IPS-NIHi11 (cell line): ENCODE results near the gene DPT.

Experiments used
- DNase-seq: peaks from one replicate; pipeline ENCODE4 v3.0.0; 2012; ENCODE audit warnings: mixed read lengths, low spot score

The DPT gene

DNA sequence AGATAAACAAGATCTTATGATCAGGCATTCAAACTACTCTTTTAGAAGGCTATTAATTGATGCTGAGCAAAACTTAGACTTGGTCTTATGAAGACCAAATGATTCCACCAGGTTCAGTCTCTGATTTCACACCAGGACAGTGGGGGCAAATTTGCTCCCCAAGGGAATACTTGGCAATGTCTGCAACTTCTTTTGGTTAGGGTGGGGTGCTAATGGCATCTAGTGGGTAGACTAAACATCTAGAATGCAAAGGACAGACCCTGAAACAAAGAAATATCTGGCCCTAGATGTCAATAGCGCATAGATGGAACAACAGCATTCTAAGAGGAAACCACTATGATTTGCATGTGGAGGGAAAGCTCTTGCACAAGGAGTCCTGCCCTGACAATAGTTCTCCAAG, 30.6 kb downstream of the DPT start:
- no peak for DNase-seq

DNA sequence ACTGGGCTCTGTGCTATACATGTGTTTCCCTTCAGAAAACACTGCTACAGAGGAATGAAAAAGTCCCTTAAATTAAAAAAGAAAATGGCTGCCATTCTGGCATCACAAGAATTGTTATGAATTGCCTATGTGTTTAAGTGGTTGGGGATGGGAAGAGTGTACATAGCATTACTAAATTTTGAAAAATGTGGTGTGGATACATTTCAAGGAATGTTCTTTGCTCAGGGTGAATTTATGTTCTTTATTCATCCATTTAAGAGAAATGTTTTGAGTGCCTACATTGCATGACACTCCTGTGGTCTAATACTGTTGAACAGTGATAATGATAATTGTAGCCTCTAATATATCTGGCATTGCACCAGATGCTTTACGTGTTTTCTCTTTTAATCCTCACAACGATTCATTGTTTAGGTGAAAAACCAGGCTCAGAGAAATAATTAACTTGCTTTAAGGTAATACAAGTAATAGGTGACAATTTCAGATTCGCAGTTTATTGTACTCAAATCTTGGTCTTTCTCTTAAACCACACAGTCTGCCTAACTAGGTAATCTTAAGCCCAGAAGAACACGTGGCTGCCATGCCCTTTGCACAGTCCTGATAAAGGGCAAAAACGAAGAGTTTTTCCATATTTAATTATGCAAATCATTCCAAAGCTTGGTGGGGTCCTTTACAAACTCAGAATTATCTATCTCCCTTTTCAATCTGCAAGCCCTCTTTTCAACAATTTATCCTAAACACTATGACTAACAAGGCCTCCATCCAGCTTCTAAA, 31.5 kb downstream of the DPT start:
- no peak for DNase-seq

DNA sequence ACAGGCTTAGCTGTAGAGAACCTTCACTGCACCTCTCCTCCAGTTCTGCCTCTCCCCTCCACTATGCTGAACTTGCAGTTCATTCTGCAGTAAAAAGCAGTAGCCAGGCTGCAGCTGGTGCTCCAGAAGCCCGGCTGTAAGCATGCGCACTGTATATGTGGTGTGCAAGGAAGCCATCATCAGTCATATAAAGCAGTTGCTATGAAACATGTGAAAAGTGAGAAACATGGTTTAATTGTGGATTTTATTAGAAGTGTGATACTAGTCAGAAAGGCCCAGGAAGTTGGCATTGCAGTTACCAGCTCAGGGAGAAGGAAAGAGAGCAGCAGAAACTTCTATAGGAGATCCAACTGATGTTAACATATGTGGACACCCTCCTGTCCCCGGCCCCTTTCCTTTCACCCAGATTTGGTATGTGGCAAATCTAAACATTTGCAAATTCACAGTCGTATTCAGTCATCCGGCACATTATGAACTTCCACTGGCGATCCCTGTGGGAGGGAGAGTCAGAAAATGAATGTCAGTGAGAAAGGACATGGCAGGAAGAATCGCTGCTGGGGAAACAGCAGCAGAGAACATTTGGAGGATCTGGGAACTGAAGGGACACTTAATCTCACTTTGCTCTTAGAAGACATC, 32.8 kb downstream of the DPT start:
- no peak for DNase-seq

GRCh38 chr1:168693872-168694238, 35.2 kb downstream of the DPT start:
- DNase-seq, result no peak

DNA sequence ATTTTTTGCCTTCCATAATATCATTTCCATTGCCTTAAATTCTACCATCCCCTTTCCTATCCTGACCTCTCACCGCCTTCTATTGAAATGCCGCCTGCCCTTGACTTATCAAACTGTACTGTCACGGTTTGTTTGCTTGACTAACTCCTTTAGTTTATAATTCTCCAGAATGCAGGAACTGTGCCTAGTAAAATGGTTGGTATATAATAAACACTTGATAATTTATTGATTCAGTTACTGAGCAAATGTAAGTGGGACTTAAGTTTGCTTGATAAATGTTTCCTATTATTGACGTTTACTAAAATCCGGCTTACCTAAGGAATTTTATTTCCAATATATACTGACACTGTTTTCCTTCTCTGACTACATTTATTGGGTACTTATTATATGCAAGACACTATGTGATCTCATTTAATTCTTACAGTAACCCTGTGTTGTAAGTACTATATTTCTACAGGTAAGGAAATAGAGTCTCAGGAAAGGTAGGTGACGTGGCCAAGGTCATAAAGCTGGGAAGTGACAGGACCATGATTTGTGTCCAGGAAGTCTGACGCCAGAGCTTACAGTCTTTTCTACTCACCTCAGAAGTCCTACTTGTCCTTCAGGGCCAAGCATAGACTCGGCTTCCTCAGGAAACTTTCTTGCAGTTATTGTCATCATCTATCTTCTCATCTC, 35.7 kb downstream of the DPT start:
- no peak for DNase-seq

DNA sequence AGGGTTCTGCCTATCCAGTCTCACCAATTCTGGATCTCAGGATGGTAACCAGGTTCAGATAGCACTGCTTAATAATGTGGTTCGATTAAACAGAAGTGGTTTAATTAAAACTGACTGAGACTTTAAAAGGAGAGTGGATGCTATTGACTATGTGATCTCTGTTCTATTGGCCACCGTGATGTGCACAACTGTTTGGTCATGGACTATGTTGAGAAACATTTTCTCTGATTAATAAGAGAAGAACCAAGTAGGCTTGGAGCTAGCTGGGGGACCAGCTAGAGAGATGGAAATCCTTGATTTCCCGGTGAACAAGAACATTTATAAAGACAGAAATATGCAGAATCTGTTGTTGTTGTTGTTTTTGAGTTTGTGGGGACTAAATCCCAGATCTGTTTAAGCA, 36.5 kb downstream of the DPT start:
- DNase-seq, result no peak

DNA sequence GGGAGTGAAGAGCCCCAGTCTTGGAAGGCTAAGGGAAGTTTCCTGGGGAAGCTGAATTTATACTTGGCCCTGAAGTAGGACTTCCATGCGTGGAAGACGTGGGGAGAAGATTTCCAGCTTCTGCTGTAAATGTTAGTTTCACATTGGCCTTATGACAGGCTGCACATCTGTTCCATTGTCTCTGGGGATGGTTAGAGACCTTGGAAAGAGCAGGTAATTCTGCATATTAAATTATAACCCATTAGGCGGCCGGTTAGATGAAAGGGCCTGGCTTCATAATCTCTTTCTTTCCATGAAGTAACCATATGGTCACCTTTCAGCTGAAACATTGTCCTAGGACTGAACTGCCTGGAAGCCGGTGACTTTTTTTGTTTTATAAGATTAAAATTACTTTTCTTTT, 37.5 kb downstream of the DPT start:
- no peak for DNase-seq

DNA sequence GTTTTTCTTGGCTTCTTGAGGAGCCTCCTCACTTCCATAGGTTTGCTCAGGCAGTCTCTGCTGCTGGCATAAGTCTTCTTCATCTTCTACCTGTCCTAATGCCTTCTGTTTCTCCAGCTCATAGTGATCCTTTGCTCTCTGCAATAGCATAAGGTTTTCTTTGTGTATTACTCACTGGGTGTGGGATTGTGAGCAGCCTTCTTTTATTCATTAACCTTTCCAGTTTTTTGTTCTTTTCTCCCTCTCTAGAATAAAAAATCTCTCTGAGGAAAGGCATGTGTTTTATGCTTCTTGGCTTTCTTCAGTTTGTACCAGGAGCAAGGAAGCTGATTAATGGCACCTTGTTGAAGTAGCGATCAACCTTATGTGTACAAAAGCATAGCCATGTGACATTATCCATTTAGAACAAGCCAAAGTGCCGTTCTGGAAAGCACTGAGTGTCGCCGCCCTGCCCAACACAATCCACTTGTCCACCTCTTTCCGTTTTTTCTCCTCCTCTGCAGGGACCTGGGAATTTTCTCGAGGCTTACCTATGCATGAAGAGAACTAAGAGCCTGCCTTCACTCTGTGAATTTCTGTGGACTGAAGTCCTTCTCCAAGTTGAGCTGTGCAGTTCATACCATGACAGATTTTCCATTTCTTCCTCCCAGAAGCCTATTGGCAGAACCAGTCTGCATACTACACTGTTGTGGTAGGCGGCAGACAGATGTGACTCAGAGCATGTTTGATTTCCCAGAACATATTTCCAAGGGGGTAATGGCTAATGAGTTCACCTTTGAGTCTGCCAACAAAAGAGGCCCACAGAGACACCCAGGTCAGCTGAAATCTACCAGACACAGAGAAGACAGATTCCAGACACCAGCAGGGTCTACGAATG, 39.0 kb downstream of the DPT start:
- DNase-seq, result no peak

GRCh38 chr1:168689327-168689657, 39.7 kb downstream of the DPT start:
- DNase-seq, result no peak

- DNase-seq, result no peak
Measured at GRCh38 chr1:168688644-168689326, 40.2 kb downstream of the DPT start.

DNA sequence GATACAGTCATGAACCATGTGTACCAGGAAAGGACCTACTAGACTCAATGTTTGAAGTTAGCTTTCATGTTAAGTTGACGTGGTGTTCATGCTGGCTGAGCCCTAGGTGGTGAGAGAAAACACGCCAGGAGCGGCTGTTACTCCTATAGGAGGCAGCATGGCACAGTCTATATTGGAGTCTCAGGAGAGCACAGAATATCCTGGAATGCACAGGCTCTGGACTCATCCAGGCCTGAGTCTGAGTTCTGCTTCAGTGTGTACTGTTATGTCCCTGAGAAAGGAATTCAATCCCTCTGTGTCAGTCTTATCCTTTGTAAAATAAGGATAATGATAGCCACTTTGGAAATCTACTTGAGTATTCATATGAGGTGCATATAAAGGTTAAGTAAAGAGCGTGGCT, 41.2 kb downstream of the DPT start:
- no peak for DNase-seq

DNA sequence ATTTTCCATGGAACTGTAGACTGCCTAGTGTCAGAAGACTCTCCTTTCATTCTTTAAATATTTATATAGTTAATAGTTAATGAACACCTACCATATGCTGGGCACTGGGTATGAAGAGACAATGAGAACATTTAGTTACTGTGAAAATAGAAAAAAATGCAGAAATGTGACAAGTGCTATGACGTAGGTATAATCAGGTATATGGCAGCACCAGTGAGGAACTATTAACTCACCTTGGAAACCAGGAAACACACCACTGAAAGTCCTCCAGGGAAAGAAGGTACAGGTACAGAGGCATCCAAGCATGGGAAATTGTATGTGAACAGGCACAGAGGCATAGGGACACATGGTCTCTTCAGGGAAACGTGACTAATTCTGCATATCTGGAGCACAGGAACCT, 42.3 kb downstream of the DPT start:
- DNase-seq, result no peak

GRCh38 chr1:168683871-168684270, 45.1 kb downstream of the DPT start:
- no peak for DNase-seq

DNA sequence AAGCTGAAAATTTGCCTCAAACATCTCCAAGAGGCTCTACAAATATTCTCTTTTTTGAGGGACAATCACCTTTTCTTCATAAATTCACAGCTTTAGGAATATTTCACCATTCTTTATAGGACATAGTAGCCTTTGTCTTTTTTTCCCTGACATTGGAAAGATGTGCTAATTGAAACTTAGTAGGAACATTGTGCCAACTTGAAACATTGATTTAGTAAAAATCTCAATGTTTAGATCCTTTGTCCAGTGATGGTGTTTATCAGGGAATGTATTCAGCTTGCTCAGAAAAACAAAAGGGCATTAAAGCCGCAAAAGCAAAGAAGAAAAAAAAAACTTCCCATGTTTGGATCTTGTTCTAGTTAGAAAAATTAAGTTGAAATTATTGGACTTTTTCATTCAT, 52.1 kb downstream of the DPT start:
- no peak for DNase-seq

- no peak for DNase-seq
Measured at GRCh38 chr1:168676029-168676812, 52.8 kb downstream of the DPT start.

DNA sequence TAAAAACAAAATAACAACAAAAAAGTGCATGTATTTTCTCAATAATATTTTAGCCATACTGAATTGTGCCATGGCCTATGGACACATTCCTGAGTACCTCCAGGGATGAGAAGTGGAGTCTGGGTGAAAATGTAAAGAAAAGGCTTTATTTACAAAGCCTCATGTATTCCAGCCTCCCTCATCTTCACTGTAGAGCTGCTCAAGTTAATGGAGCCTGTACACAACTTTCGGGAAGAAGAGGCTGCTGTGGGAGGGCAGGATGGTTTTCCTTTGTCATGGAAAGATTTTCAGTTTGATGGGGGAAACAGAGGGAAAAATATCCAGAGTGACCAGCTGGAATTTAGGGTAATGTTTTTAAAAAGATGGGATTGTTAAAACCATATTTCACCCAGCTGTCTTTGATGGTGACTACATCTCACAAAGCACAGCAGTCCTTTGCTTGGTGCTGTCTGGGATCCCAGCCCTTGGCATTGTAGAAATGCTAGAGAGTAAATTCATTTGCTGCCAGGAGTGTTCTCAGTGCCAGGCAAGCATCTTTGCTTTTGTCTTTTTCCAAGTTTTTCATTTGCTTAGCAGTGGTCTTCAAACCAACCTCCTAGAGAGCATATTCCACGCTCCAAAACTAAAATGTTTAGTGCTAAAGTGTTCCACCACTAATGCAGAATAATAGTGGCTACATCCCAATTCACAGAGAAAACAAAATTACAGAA, 54.9 kb downstream of the DPT start:
- DNase-seq, result no peak

DNA sequence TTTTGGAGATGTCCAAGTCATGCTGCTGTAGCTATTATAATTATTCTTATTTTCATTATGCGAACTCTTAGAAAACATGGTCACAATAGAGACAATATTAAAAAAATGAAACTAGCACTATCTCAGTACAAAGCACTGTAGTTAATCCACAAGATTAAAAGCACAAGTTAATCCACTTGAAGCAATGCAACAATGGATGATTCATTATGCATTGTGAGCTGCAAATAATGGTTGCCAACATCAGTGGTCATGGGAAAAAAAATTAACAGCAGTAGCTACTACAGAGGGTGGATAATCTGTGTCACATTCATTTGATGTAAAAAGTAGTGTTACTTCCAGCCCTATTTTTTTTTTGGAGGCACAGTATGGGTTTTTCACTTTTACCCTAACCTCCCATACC, 56.7 kb downstream of the DPT start:
- no peak for DNase-seq

DNA sequence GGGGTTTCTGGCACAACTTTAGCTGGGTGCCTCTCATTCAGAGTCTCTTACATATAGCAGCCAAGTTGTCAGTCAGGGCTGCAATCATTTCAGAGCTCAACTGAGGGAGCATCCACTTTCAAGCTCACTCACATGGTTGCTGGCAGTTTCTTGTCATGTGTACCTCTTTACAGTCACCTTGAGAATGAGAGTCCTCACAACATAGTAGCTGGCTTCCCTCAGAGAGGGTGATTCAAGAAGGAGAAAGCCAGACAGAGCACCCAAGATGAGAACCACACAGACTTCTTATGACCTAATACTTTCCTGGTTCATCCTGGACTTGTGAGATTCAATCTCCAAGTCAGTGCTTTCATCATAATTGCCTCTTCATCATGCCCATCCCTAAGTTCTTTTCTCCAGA, 57.2 kb downstream of the DPT start:
- DNase-seq, result no peak

DNA sequence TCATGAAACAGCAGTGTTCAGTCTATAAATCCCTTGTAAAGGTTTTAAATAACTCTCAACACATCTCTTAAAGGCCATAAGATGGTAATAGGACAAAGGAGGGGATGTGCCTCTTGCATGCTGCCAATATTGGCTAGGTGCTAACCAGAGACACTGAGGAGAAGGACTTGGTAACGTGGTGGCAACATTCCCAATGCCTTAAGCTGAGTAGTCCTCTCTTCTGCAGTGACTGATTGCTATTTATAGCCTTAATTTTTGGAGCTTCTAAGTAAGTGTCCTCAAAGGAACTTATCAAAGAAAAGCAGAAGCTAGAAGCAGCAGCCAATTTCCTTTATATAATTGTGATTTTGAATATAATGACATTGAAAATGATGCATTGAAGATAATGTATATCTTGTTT, 63.0 kb downstream of the DPT start:
- DNase-seq, result no peak

DNA sequence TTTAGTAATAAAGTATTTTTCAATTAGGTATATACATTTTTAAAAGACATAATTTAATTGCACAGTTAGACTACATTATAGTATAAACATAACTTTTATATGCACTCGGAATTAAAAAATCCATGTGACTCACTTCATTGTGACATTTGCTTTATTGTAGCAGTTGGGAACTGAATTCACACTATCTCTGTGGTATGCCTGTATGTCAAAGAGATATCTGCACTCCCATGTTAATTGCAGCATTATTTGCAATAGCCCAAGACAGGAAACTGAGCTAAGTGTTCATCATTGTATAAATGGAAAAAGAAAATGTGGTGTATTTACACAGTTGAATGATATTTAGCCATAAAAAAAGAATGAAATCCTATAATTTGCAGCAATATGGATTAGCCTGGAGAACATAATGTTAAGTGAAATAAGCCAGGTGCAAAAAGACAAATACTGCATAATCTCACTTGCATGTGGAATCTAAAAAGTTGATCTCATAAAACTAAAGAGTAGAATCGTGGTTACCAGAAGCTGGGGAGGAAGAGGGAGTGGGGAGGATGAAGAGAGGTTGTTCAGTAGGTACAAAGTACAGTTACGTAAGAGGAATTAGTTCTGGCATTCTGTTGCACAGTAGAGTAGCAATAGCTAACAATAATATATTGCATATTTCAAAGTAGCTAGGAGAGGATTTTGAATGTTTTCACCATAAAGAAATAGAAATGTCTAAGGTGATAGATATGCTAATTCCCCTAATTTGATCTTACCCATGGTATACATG, 64.8 kb downstream of the DPT start:
- no peak for DNase-seq
